Measurements from ENCODE around the gene NRG2. TPM values are rescaled to one million over a fixed set of nuclear protein-coding genes. Genes with fewer than 3 reads are reported as not detected.

NRG2 gene
- total and polyA plus RNA-seq, 2 of the 4 experiments (the other 2 are of a cell fraction), result 0.18 TPM; not detected in 1

- TF ChIP-seq ELK1 (IDR thresholded peaks at IDR 0.05; ENCODE audit: borderline replicate concordance, low read depth, low read length), result no peak
Measured at GRCh38 chr5:139806726-139807646, 236.1 kb downstream of the NRG2 start (continued).

- H3K36me3 ChIP-seq (ENCODE audit: control insufficient read depth, insufficient read depth, low read length), result no peaks in the 10 kb centered on the region
- H3K9ac ChIP-seq (ENCODE audit: low read depth, low read length), result no peak overlapping the region
- H2AFZ ChIP-seq (replicated peaks; ENCODE audit: low read length, poor library complexity), result no peak overlapping the region
- no peak overlapping the region for H2BK15ac ChIP-seq (ENCODE audit: low read depth, low read length)
- DNase-seq (no peak), ATAC-seq (ENCODE audit: low read depth) (no peak)
- peaks cover 48% of the 10 kb centered on the region for H3K27me3 ChIP-seq (ENCODE audit: control insufficient read depth, insufficient read depth, low read length)
- no peaks in the 10 kb centered on the region for H3K79me1 ChIP-seq (ENCODE audit: low read depth in 1 of 2, low read length in 2 of 2)
- in situ Hi-C loops (cut with MboI; ENCODE audit: low sequenced_read_pairs), result no loop called here
- no peak overlapping the region for H2BK120ac ChIP-seq (ENCODE audit: low read depth, low read length)
- H4K91ac ChIP-seq (ENCODE audit: insufficient read depth, low read depth, low read length), result no peak overlapping the region
- H3K4me3 ChIP-seq (ENCODE audit: insufficient read depth, low read depth, low read length), result no peak overlapping the region
- no peak overlapping the region for H3K23ac ChIP-seq (ENCODE audit: low read depth, low read length)
- no peaks in the 10 kb centered on the region for H4K20me1 ChIP-seq (ENCODE audit: insufficient read depth, low read length)
- no peak overlapping the region for H2BK5ac ChIP-seq (ENCODE audit: low read depth, low read length, poor library complexity, severe bottlenecking)
- peaks cover 2% of the 10 kb centered on the region; the same call in 1 of the 2 replicates for H3K9me1 ChIP-seq (ENCODE audit: insufficient read depth, low read length)
- H3K4ac ChIP-seq (ENCODE audit: low read depth, low read length), result no peak overlapping the region
- no peak overlapping the region for H2BK20ac ChIP-seq (ENCODE audit: low read depth, low read length)
- no peaks in the 10 kb centered on the region for H3K9me3 ChIP-seq (ENCODE audit: control insufficient read depth, insufficient read depth, low read length)
- H4K5ac ChIP-seq (ENCODE audit: low read depth, low read length), result no peak overlapping the region
- no peak overlapping the region for H3K4me2 ChIP-seq (ENCODE audit: low read depth, low read length)
- H3K18ac ChIP-seq (ENCODE audit: low read depth, low read length), result no peak overlapping the region
- ChIA-PET CTCF (no interaction called here), POLR2A (ENCODE audit: unreplicated experiment) (no interaction called here)
- no peak overlapping the region for H2AK5ac ChIP-seq (ENCODE audit: low read depth, low read length)
- no peak overlapping the region for H2AK9ac ChIP-seq (replicated peaks; ENCODE audit: low read depth, low read length, poor library complexity)
- intact Hi-C loops (cut with micrococcal nuclease), result loop anchor here (5.0 kb wide), 1 partner anchor 36 kb away; no protein-coding TSS in a partner anchor
- H3K14ac ChIP-seq (replicated peaks; ENCODE audit: low read depth, low read length), result no peak overlapping the region
- no peaks in the 10 kb centered on the region for H3K4me1 ChIP-seq (ENCODE audit: control insufficient read depth, insufficient read depth, low read length)
- no peak overlapping the region for H3K27ac ChIP-seq (ENCODE audit: insufficient read depth, low read length)
- no peak overlapping the region for H3K56ac ChIP-seq (ENCODE audit: extremely low read depth, insufficient read depth, low read length)
- BruUV-seq (replicated peaks), result no TSS peak
- no peak for TF ChIP-seq CTCF (conservative IDR thresholded peaks at IDR 0.05; ENCODE audit: low read depth, low read length)
- TF ChIP-seq CHD1 (IDR thresholded peaks at IDR 0.05; ENCODE audit: low read depth, low read length), result no peak
- TF ChIP-seq RFX5 (IDR thresholded peaks at IDR 0.05; ENCODE audit: low read depth, low read length), result no peak
- no peak for TF ChIP-seq MAZ (IDR thresholded peaks at IDR 0.05; ENCODE audit: borderline replicate concordance, low read depth, low read length)
- TF ChIP-seq NFE2L2 (IDR thresholded peaks at IDR 0.05; ENCODE audit: low read depth, low read length), result no peak
- WGBS, 2 experiments (ENCODE audit: extremely low coverage in 2 of 2, insufficient read length in 1 of 2), result no CpG with 5 or more reads among the region's 4 CpGs
- no peak overlapping the region for H4K8ac ChIP-seq (ENCODE audit: low read depth in 2 of 2, low read length in 2 of 2)
- dilution Hi-C loops (cut with HindIII; ENCODE audit: low sequenced_read_pairs, unreplicated experiment), result no loop called here
Measured at GRCh38 chr5:139806111-139806510, 237.0 kb downstream of the NRG2 start.

Data from IMR-90 (cell line).